Mononuclear cell (primary cell): Measurements from ENCODE around the gene SLC47A1. TPM values are rescaled to one million over a fixed set of nuclear protein-coding genes. Genes with fewer than 3 reads are reported as not detected.
"Not testable (repeated sequence)": the region's sequence is repeated elsewhere in the genome, so short reads cannot be mapped to it uniquely, and the experiment has no call there.

Experiments used
- H3K27me3 ChIP-seq: 2 replicates; pipeline ENCODE4 v1.6.0; 2011; ENCODE audit warnings: low read length, control low read depth; ENCODE audit not compliant: insufficient read depth
- H3K4me1 ChIP-seq: 2 replicates; pipeline ENCODE4 v1.5.1; 2011; ENCODE audit warnings: mild to moderate bottlenecking, low read length, control low read depth; ENCODE audit not compliant: insufficient read depth
- H3K4me3 ChIP-seq: 2 replicates; pipeline ENCODE4 v1.5.1; 2011; ENCODE audit warnings: mild to moderate bottlenecking, low read length, moderate library complexity
- H3K9me3 ChIP-seq: 2 replicates; pipeline ENCODE4 v1.5.1; 2011; ENCODE audit warnings: low read depth, mild to moderate bottlenecking, control low read depth, low read length
- total RNA-seq: library from RNA; depleted of rRNA; stranded (reverse); fragments of >200 nt; gene quantifications from one replicate; pipeline ENCODE4 v1.2.3, GENCODE V29; 2012

Gene SLC47A1, protein sequence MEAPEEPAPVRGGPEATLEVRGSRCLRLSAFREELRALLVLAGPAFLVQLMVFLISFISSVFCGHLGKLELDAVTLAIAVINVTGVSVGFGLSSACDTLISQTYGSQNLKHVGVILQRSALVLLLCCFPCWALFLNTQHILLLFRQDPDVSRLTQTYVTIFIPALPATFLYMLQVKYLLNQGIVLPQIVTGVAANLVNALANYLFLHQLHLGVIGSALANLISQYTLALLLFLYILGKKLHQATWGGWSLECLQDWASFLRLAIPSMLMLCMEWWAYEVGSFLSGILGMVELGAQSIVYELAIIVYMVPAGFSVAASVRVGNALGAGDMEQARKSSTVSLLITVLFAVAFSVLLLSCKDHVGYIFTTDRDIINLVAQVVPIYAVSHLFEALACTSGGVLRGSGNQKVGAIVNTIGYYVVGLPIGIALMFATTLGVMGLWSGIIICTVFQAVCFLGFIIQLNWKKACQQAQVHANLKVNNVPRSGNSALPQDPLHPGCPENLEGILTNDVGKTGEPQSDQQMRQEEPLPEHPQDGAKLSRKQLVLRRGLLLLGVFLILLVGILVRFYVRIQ
- 0.73 TPM for total RNA-seq

GRCh38 chr17:19533718-19534561, at the start of gene SLC47A1:
Gene SLC47A1 (plus strand): TSS chr17:19533854. CDS start chr17:19533940, 86 bp downstream.
- H3K4me1 ChIP-seq = peaks cover 24% of the 10 kb centered on the region
- peaks cover 18% of the 10 kb centered on the region for H3K27me3 ChIP-seq
- peak within 1 kb of the TSS; percentile 23 for H3K4me3 ChIP-seq
- no peaks in the 10 kb centered on the region for H3K9me3 ChIP-seq

GRCh38 chr17:19485800-19486340, 47.8 kb upstream of the SLC47A1 start:
- no peaks in the 10 kb centered on the region for H3K4me1 ChIP-seq
- no peaks in the 10 kb centered on the region for H3K27me3 ChIP-seq
- H3K4me3 ChIP-seq = no peak overlapping the region
- no peaks in the 10 kb centered on the region for H3K9me3 ChIP-seq

DNA sequence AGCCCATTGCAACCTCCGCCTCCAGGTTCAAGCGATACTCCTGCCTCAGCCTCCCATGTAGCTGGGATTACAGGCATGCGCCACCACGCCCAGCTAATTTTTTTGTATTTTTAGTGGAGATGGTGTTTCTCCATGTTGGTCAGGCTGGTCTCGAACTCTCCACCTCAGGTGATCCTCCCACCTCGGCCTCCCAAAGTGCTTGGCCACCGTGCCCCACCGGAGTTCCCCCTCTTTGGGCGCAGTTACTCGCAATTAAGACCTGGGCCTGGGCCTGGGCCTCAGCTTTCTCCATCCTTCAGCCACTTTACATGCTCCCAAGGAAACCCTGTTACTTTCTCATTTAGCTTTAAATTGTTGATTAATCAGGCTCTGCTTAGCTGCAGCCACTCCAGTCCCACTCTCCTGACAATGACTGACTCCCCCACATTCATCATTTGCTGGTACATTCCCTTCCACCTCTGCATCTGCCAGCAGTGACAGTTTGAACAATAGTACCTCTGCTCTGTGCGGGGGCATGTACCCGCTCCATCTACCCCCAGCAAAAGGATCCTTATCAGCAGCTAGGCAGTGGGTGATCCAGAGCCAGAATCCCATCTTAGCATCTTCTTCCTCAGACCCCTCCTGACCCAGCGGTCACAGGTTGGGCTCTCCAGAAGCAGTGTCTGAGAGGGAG, 47.2 kb upstream of the SLC47A1 start:
- Histone ChIP-seq H3K9me3 (no peaks in the 10 kb centered on the region), H3K4me1 (no peaks in the 10 kb centered on the region), H3K4me3 (no peak overlapping the region), H3K27me3 (no peaks in the 10 kb centered on the region)

GRCh38 chr17:19487024-19487600, 46.5 kb upstream of the SLC47A1 start:
- Histone ChIP-seq H3K4me3 (no peak overlapping the region), H3K27me3 (no peaks in the 10 kb centered on the region), H3K4me1 (no peaks in the 10 kb centered on the region), H3K9me3 (no peaks in the 10 kb centered on the region)

- Histone ChIP-seq H3K4me3 (no peak overlapping the region), H3K9me3 (no peaks in the 10 kb centered on the region), H3K27me3 (no peaks in the 10 kb centered on the region), H3K4me1 (no peaks in the 10 kb centered on the region)
Measured at GRCh38 chr17:19492141-19492540, 41.5 kb upstream of the SLC47A1 start.

DNA sequence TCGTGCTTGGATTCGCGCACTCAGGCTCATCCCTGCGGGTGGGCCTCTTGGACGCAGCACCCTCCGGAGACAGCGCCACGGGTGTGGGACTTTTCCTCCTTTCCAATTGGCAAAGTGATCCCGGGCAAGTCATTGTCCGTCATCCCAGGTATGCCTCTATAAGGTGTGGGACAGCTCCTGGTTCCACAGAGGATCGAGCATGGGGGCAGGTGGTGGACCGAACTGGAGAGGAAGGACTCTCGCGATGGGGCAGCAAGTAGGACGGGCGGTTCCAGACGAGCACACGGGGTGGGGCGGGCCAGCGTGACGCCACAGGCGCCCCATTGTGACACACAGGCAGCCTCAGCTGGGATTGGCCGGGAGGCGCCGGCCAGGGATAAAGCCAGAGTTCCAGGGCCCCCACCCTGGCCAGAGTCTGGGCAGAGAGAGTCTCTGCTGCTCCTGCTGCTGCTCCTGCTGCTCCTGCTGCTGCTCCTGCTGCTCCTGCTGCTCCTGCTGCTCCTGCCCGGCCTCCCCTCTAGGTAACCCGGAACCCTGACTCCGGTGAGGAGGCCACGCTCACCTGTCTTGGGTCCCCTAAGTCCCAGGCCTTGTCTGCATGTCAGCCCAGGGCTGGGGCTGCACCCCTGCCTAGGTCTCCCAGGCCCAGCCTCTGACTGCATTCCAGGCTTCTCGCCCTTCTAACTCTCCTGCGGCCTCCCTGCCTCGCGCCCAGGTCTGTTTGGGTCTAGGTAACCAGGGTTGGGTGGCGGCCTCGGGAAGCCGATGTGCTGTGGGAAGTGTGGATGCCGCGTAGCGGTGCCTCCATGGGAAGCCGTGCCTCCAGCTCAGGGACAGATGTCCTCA, 38.5 kb upstream of the SLC47A1 start:
- Histone ChIP-seq H3K4me3 (no peak overlapping the region), H3K9me3 (no peaks in the 10 kb centered on the region), H3K27me3 (no peaks in the 10 kb centered on the region), H3K4me1 (no peaks in the 10 kb centered on the region)

DNA sequence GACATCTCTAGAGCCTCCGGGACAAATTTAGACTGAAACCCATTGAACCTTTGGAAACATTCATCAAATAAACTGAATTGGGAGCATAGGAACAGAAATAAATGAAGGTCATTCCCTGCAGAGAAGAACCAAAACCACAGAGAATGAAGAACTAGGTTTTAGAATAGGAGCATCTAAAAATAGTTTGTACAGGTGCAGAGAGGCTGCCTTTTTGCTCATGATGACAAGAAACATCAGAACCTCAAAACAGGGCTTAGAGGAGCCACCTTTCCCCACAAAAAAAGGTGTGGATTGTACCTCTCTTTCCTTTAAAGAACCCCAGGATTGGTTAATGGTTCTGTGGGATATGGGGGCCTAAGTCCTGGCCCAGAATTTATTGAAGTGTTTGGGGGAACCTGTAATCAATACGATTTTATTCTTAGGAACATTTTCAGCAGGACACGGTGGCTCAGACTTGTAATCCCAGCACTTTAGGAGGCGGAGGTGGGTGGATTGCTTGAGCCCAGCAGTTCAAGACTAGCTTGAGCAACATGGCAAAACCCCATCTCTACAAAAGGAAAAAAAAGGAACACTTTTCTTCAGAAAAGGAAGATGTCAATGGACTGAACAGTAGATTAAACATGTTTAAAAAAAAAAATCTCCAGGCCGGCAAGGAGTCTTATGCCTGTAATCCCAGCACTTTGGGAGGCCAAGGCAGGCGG, 37.7 kb upstream of the SLC47A1 start:
- H3K4me1 ChIP-seq = no peaks in the 10 kb centered on the region
- H3K4me3 ChIP-seq = no peak overlapping the region
- no peaks in the 10 kb centered on the region for H3K9me3 ChIP-seq
- H3K27me3 ChIP-seq = no peaks in the 10 kb centered on the region

DNA sequence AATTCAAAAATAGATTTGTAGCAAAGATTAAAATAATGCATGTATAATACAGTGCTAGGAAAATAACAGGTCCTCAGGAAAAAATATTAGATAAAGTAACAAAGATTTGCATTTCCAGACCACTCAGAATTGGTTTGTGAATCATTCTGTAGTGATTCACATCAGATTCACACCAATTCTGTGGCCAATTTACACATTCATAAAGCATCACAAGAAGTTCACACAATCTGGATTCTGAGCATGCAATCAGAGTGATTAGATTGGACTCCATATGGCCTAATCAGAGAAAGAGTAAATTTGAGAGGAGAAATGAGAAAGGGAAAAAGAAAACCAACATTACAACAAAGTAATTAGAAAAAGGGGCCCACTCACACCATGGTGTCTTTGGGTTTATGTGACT, 36.0 kb upstream of the SLC47A1 start:
- Histone ChIP-seq H3K27me3 (no peaks in the 10 kb centered on the region), H3K4me3 (no peak overlapping the region), H3K4me1 (no peaks in the 10 kb centered on the region), H3K9me3 (no peaks in the 10 kb centered on the region)

DNA sequence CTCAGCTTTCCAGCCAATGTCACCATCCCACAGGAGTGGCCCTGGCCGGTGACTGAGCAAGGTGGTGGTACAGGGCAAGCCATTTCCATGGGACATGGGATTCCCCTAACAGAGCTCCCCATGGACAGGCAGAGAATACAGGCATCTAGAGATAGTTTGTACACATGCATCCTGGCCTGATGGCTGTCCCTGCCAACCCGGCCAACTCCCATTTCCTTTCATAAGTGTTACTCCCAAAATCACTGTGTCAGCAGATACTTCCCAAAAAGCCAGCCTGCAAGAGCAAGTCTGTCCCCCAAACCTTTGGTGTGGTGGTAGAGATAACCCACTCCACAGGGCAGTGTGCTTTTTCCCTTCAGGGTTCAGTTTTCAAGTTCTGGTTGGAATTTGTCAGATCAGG, 32.4 kb upstream of the SLC47A1 start:
- Histone ChIP-seq H3K9me3 (no peaks in the 10 kb centered on the region), H3K4me3 (no peak overlapping the region), H3K4me1 (no peaks in the 10 kb centered on the region), H3K27me3 (no peaks in the 10 kb centered on the region)

- no peaks in the 10 kb centered on the region for H3K4me1 ChIP-seq
- no peaks in the 10 kb centered on the region for H3K9me3 ChIP-seq
Measured at GRCh38 chr17:19502517-19502916, 31.1 kb upstream of the SLC47A1 start.

DNA sequence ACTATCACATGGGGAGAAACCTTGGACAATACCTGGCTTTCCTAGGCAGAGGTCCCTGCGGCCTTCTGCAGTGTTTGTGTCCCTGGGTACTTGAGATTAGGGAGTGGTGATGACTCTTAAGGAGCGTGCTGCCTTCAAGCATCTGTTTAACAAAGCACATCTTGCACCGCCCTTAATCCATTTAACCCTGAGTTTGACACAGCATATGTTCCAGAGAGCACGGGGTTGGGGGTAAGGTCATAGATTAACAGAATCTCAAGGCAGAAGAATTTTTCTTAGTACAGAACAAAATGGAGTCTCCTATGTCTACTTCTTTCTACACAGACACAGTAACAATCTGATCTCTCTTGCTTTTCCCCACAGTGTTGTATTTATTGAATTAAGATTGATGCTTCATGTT, 28.1 kb upstream of the SLC47A1 start:
- not testable (repeated sequence) for H3K9me3 ChIP-seq, H3K4me3 ChIP-seq, H3K4me1 ChIP-seq, H3K27me3 ChIP-seq

More at GRCh38 chr17:19502517-19502916, 31.1 kb upstream of the SLC47A1 start:
- H3K27me3 ChIP-seq = no peaks in the 10 kb centered on the region
- no peak overlapping the region for H3K4me3 ChIP-seq

- Histone ChIP-seq H3K4me3 (peak overlapping the region; percentile 58), H3K27me3 (no peaks in the 10 kb centered on the region), H3K4me1 (peaks cover 8% of the 10 kb centered on the region), H3K9me3 (no peaks in the 10 kb centered on the region)
Measured at GRCh38 chr17:19507775-19508576, 25.7 kb upstream of the SLC47A1 start.

DNA sequence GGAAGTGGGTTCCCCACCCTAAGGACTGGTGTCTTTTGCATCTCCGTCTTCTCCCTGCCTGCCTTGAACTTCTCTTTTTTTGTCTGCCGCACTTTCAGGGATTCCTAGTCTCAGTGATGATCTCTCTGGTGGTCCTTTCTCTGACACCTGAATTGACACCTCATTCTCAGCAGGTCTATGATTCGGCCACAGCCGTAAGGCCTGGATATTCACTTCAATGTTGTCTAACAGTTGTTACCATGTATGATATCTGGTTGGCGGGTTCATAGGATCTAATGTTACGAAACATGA, 25.1 kb upstream of the SLC47A1 start:
- peaks cover 8% of the 10 kb centered on the region for H3K4me1 ChIP-seq
- H3K27me3 ChIP-seq = no peaks in the 10 kb centered on the region
- no peaks in the 10 kb centered on the region for H3K9me3 ChIP-seq
- peak overlapping the region; percentile 58 for H3K4me3 ChIP-seq
